IMR-90 (cell line): Measurements from ENCODE around the gene ATP2B2. TPM values are rescaled to one million over a fixed set of nuclear protein-coding genes. Genes with fewer than 3 reads are reported as not detected.

Experiments
- ATAC-seq: fragments of 200-7000 bp; cut with Tn5 transposase; 2 replicates; pipeline ENCODE4 v1.9.1; 2020; ENCODE audit warnings: low read depth, mild to moderate bottlenecking, moderate library complexity
- BruUV-seq: library from RNA; stranded (reverse); fragments of 400-500 nt; replicated peaks from 2 replicates; lab custom pipeline; 2021; lab: Mats Ljungman, UMichigan
- CTCF ChIA-PET: fragments of 300-600 bp; formaldehyde crosslinking; extraction: SDS; loops from one replicate; lab custom pipeline; 2021; ENCODE audit warnings: antibody characterized with exemption; lab: Yijun Ruan, JAX
- POLR2A ChIA-PET: fragments of 300-600 bp; sonication (Branson Sonifier 250); formaldehyde crosslinking; loops from one replicate; lab custom pipeline; 2022; ENCODE audit warnings: antibody characterized with exemption; ENCODE audit not compliant: unreplicated experiment; lab: Charles Lee
- DNase-seq: peaks from one replicate; pipeline ENCODE4 v3.0.0; 2013
- H2AFZ ChIP-seq: replicated peaks from 2 replicates; pipeline ENCODE3; 2013; ENCODE audit warnings: low read length, mild to moderate bottlenecking; ENCODE audit not compliant: poor library complexity
- H2AK5ac ChIP-seq: 2 replicates; pipeline ENCODE4 v1.6.1; 2013; ENCODE audit warnings: low read depth, low read length, inconsistent platforms
- H2AK9ac ChIP-seq: replicated peaks from 2 replicates; pipeline ENCODE3; 2013; ENCODE audit warnings: mild to moderate bottlenecking, low read depth, low read length, moderate library complexity; ENCODE audit not compliant: poor library complexity
- H2BK120ac ChIP-seq: 2 replicates; pipeline ENCODE4 v1.6.1; 2013; ENCODE audit warnings: low read depth, low read length, inconsistent platforms
- H2BK15ac ChIP-seq: 3 replicates; pipeline ENCODE4 v1.6.1; 2013; ENCODE audit warnings: low read depth, low read length, inconsistent platforms
- H2BK20ac ChIP-seq: 2 replicates; pipeline ENCODE4 v1.6.1; 2013; ENCODE audit warnings: low read depth, mild to moderate bottlenecking, inconsistent platforms, low read length, moderate library complexity
- H2BK5ac ChIP-seq: 2 replicates; pipeline ENCODE4 v1.6.1; 2013; ENCODE audit warnings: mild to moderate bottlenecking, low read depth, low read length, inconsistent platforms; ENCODE audit not compliant: poor library complexity, severe bottlenecking
- H3K14ac ChIP-seq: replicated peaks from 2 replicates; pipeline ENCODE4 v1.6.1; 2013; ENCODE audit warnings: low read depth, low read length, inconsistent platforms
- H3K18ac ChIP-seq: 2 replicates; pipeline ENCODE4 v1.6.1; 2013; ENCODE audit warnings: low read depth, low read length, control low read depth
- H3K23ac ChIP-seq: 2 replicates; pipeline ENCODE4 v1.6.1; 2013; ENCODE audit warnings: low read depth, low read length, inconsistent platforms
- H3K27ac ChIP-seq: 2 replicates; pipeline ENCODE4 v1.5.1; 2013; ENCODE audit warnings: mild to moderate bottlenecking, control low read depth, low read length; ENCODE audit not compliant: insufficient read depth
- H3K27me3 ChIP-seq: 2 replicates; pipeline ENCODE4 v1.6.1; 2013; ENCODE audit warnings: low read length; ENCODE audit not compliant: control insufficient read depth, insufficient read depth
- H3K36me3 ChIP-seq: 2 replicates; pipeline ENCODE4 v1.6.1; 2013; ENCODE audit warnings: low read length, mixed read lengths; ENCODE audit not compliant: control insufficient read depth, insufficient read depth
- H3K4ac ChIP-seq: 2 replicates; pipeline ENCODE4 v1.6.1; 2013; ENCODE audit warnings: low read depth, low read length, inconsistent platforms
- H3K4me1 ChIP-seq: 2 replicates; pipeline ENCODE4 v1.6.1; 2013; ENCODE audit warnings: low read length, mixed read lengths; ENCODE audit not compliant: control insufficient read depth, insufficient read depth
- H3K4me2 ChIP-seq: 2 replicates; pipeline ENCODE4 v1.6.1; 2013; ENCODE audit warnings: low read depth, mild to moderate bottlenecking, control low read depth, low read length, moderate library complexity
- H3K4me3 ChIP-seq: 2 replicates; pipeline ENCODE4 v1.5.1; 2013; ENCODE audit warnings: low read depth, mild to moderate bottlenecking, control low read depth, low read length, moderate library complexity; ENCODE audit not compliant: insufficient read depth
- H3K56ac ChIP-seq: 2 replicates; pipeline ENCODE4 v1.6.1; 2013; ENCODE audit warnings: low read length, inconsistent platforms; ENCODE audit not compliant: insufficient read depth; ENCODE audit errors: extremely low read depth
- H3K79me1 ChIP-seq, 2 experiments: 2 replicates each; pipeline ENCODE4 v1.6.1; 2013; ENCODE audit warnings: low read length in 2 of 2, inconsistent platforms in 1 of 2, low read depth in 1 of 2
- H3K9ac ChIP-seq: 2 replicates; pipeline ENCODE4 v1.6.1; 2013; ENCODE audit warnings: low read depth, low read length, control low read depth
- H3K9me1 ChIP-seq: 2 replicates; pipeline ENCODE4 v1.6.1; 2013; ENCODE audit warnings: low read length, inconsistent platforms; ENCODE audit not compliant: insufficient read depth
- H3K9me3 ChIP-seq: 2 replicates; pipeline ENCODE4 v1.6.1; 2013; ENCODE audit warnings: low read length; ENCODE audit not compliant: control insufficient read depth, insufficient read depth
- H4K20me1 ChIP-seq: 2 replicates; pipeline ENCODE4 v1.6.1; 2013; ENCODE audit warnings: low read length, inconsistent platforms; ENCODE audit not compliant: insufficient read depth
- H4K5ac ChIP-seq: 2 replicates; pipeline ENCODE4 v1.6.1; 2013; ENCODE audit warnings: mild to moderate bottlenecking, low read depth, low read length, control low read depth
- H4K8ac ChIP-seq, 2 experiments: 2 replicates each; pipeline ENCODE4 v1.6.1; 2013; ENCODE audit warnings: low read depth in 2 of 2, low read length in 2 of 2, control low read depth in 1 of 2, inconsistent platforms in 1 of 2
- H4K91ac ChIP-seq: 2 replicates; pipeline ENCODE4 v1.6.1; 2013; ENCODE audit warnings: low read depth, low read length, inconsistent platforms; ENCODE audit not compliant: insufficient read depth
- BHLHE40 ChIP-seq: fragments of 150-350 bp; IDR thresholded peaks from 2 replicates; pipeline ENCODE4 v1.6.1; 2016; ENCODE audit warnings: mild to moderate bottlenecking, low read depth, low read length
- CEBPB ChIP-seq: IDR thresholded peaks from 2 replicates; pipeline ENCODE4 v1.6.1; 2012; ENCODE audit warnings: low read depth, low read length, improper control_type of control experiment
- CHD1 ChIP-seq: IDR thresholded peaks from 2 replicates; pipeline ENCODE4 v1.6.1; 2012; ENCODE audit warnings: low read depth, low read length, improper control_type of control experiment
- FOS ChIP-seq: fragments of 150-350 bp; IDR thresholded peaks from 2 replicates; pipeline ENCODE4 v1.6.1; 2016; ENCODE audit warnings: low read depth, low read length
- MAFK ChIP-seq: IDR thresholded peaks from 2 replicates; pipeline ENCODE4 v1.6.1; 2012; ENCODE audit warnings: low read depth, low read length, improper control_type of control experiment
- MXI1 ChIP-seq: IDR thresholded peaks from 2 replicates; pipeline ENCODE4 v1.6.1; 2012; ENCODE audit warnings: low read depth, mild to moderate bottlenecking, low read length, moderate library complexity, borderline replicate concordance
- NFE2L2 ChIP-seq: fragments of 150-350 bp; IDR thresholded peaks from 2 replicates; pipeline ENCODE4 v1.6.1; 2016; ENCODE audit warnings: low read depth, mild to moderate bottlenecking, low read length
- POLR2A ChIP-seq: IDR thresholded peaks from 2 replicates; pipeline ENCODE4 v1.6.1; 2012; ENCODE audit warnings: mild to moderate bottlenecking, low read depth, low read length
- RAD21 ChIP-seq: IDR thresholded peaks from 2 replicates; pipeline ENCODE4 v1.6.1; 2012; ENCODE audit warnings: low read length, improper control_type of control experiment
- RCOR1 ChIP-seq: IDR thresholded peaks from 2 replicates; pipeline ENCODE4 v1.6.1; 2012; ENCODE audit warnings: mild to moderate bottlenecking, low read length, improper control_type of control experiment; ENCODE audit not compliant: insufficient replicate concordance
- RFX5 ChIP-seq: IDR thresholded peaks from 2 replicates; pipeline ENCODE4 v1.8.0; 2012; ENCODE audit warnings: low read depth, mild to moderate bottlenecking, low read length, moderate library complexity
- SMC3 ChIP-seq: fragments of 150-350 bp; IDR thresholded peaks from 2 replicates; pipeline ENCODE4 v1.6.1; 2016; ENCODE audit warnings: low read depth, mild to moderate bottlenecking, antibody characterized with exemption, low read length, moderate library complexity
- dilution Hi-C: fragments of 300-500 bp; cut with HindIII; formaldehyde crosslinking; loops from one replicate; pipeline ENCODE4 v1.14.3; 2018; ENCODE audit warnings: low sequenced_read_pairs; ENCODE audit not compliant: unreplicated experiment
- in situ Hi-C: fragments of 300-500 bp; cut with MboI; formaldehyde crosslinking; loops from 3 replicates; pipeline ENCODE4 v1.14.3; 2019; ENCODE audit warnings: low sequenced_read_pairs, inconsistent platforms, mixed read lengths
- intact Hi-C: fragments of 100-400 bp; cut with micrococcal nuclease; formaldehyde crosslinking; loops from 2 replicates; pipeline ENCODE4 v1.10.0; 2022
- polyA plus RNA-seq, 3 experiments: library from polyadenylated mRNA; depleted of rRNA; stranded (reverse); fragments of >200 nt; gene quantifications; 2 replicates each; pipeline ENCODE4 v1.2.3, GENCODE V29; 2012; ENCODE audit warnings: low replicate concordance in 1 of 3
- total RNA-seq: library from RNA; depleted of rRNA; stranded (reverse); fragments of >200 nt; gene quantifications from 2 replicates; pipeline ENCODE4 v1.2.3, GENCODE V29; 2012
- TF ChIP-seq, protein P1 (sequence below): conservative IDR thresholded peaks from 2 replicates; pipeline ENCODE4 v1.5.1; 2012; ENCODE audit warnings: mild to moderate bottlenecking, low read depth, low read length, improper control_type of control experiment
- TF ChIP-seq, protein P2 (sequence below): fragments of 150-350 bp; IDR thresholded peaks from 2 replicates; pipeline ENCODE4 v1.6.1; 2016; ENCODE audit warnings: low read depth, mild to moderate bottlenecking, low read length, moderate library complexity, borderline replicate concordance

ATP2B2 gene
- total and polyA plus RNA-seq, 2 of the 4 experiments (the other 2 are of a cell fraction) = under 0.01 to 0.02 TPM

- H2BK120ac ChIP-seq = no peak overlapping the region
- no peak overlapping the region for H4K5ac ChIP-seq
- H2AFZ ChIP-seq = no peak overlapping the region
- no peak overlapping the region for H2BK20ac ChIP-seq
- no peaks in the 10 kb centered on the region for H3K79me1 ChIP-seq
- no peak overlapping the region for H3K14ac ChIP-seq
- no peak overlapping the region for H3K4me2 ChIP-seq
- H2BK15ac ChIP-seq = no peak overlapping the region
- peak overlapping the region; percentile 78 for H2AK9ac ChIP-seq
- H3K4me1 ChIP-seq = no peaks in the 10 kb centered on the region
- in situ Hi-C loops (no loop called here), intact Hi-C loops (no loop called here), dilution Hi-C loops (no loop called here)
- no peak overlapping the region for H4K91ac ChIP-seq
- H2AK5ac ChIP-seq = no peak overlapping the region
- no peak overlapping the region for H3K56ac ChIP-seq
- H3K9me1 ChIP-seq = no peaks in the 10 kb centered on the region
- CTCF ChIA-PET = no interaction called here
- no peak overlapping the region for H3K4ac ChIP-seq
- no peak overlapping the region for H3K4me3 ChIP-seq
- DNase-seq (no peak), ATAC-seq (no peak)
- no peaks in the 10 kb centered on the region for H3K36me3 ChIP-seq
- H3K23ac ChIP-seq = no peak overlapping the region
- TF ChIP-seq BHLHE40 (no peak), RCOR1 (no peak), CEBPB (no peak), MAFK (no peak), CHD1 (no peak), NFE2L2 (no peak), SMC3 (no peak), RFX5 (no peak), FOS (no peak), POLR2A (no peak), MXI1 (no peak), RAD21 (no peak)
- TF ChIP-seq, protein P1, sequence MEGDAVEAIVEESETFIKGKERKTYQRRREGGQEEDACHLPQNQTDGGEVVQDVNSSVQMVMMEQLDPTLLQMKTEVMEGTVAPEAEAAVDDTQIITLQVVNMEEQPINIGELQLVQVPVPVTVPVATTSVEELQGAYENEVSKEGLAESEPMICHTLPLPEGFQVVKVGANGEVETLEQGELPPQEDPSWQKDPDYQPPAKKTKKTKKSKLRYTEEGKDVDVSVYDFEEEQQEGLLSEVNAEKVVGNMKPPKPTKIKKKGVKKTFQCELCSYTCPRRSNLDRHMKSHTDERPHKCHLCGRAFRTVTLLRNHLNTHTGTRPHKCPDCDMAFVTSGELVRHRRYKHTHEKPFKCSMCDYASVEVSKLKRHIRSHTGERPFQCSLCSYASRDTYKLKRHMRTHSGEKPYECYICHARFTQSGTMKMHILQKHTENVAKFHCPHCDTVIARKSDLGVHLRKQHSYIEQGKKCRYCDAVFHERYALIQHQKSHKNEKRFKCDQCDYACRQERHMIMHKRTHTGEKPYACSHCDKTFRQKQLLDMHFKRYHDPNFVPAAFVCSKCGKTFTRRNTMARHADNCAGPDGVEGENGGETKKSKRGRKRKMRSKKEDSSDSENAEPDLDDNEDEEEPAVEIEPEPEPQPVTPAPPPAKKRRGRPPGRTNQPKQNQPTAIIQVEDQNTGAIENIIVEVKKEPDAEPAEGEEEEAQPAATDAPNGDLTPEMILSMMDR = no peak
- TF ChIP-seq, protein P2, sequence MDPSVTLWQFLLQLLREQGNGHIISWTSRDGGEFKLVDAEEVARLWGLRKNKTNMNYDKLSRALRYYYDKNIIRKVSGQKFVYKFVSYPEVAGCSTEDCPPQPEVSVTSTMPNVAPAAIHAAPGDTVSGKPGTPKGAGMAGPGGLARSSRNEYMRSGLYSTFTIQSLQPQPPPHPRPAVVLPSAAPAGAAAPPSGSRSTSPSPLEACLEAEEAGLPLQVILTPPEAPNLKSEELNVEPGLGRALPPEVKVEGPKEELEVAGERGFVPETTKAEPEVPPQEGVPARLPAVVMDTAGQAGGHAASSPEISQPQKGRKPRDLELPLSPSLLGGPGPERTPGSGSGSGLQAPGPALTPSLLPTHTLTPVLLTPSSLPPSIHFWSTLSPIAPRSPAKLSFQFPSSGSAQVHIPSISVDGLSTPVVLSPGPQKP = no peak
- H4K20me1 ChIP-seq = no peaks in the 10 kb centered on the region
- no peak overlapping the region for H3K27ac ChIP-seq
- no peak overlapping the region for H3K9ac ChIP-seq
- no peak overlapping the region for H3K18ac ChIP-seq
- H4K8ac ChIP-seq = no peak overlapping the region
- BruUV-seq = no TSS peak
- H3K9me3 ChIP-seq = no peaks in the 10 kb centered on the region
- H2BK5ac ChIP-seq = no peak overlapping the region
- peaks cover 11% of the 10 kb centered on the region for H3K27me3 ChIP-seq
- POLR2A ChIA-PET = no interaction called here
Measured at GRCh38 chr3:10533737-10534023, 28.3 kb upstream of the ATP2B2 start.
